Activated naive CD4-positive, alpha-beta T cell treated with anti-CD3 and anti-CD28 coated beads, Interleukin-2, amount 50 U/mL, for 72 hours (primary cell): ENCODE measurements around the gene DHDH. TPM values are rescaled to one million over a fixed set of nuclear protein-coding genes. Genes with fewer than 3 reads are reported as not detected.

Experiments used
- ATAC-seq, 2 donors: fragments of 150-1000 bp; cut with Tn5 transposase; 2 replicates each; pipeline ENCODE4 v1.10.0; 2021; ENCODE audit warnings: mild to moderate bottlenecking in 2 of 2, moderate library complexity in 2 of 2
- DNase-seq, 2 donors: peaks; one replicate each; pipeline ENCODE4 v3.0.0; 2021 to 2022; ENCODE audit warnings: low spot score in 2 of 2
- H3K27ac Mint-ChIP-seq, 2 donors: one replicate each; pipeline ENCODE4 v1.8.0; 2022; ENCODE audit warnings: mild to moderate bottlenecking in 2 of 2, mixed read lengths in 2 of 2
- H3K36me3 Mint-ChIP-seq, 2 donors: one replicate each; pipeline ENCODE4 v1.8.0; 2022; ENCODE audit warnings: mixed read lengths in 2 of 2
- H3K9me3 Mint-ChIP-seq, 2 donors: one replicate each; pipeline ENCODE4 v1.8.0; 2022; ENCODE audit warnings: mixed read lengths in 2 of 2
- total RNA-seq, 2 donors: library from RNA; stranded (reverse); gene quantifications; one replicate each; pipeline ENCODE4 v1.2.3, GENCODE V29; 2022

DHDH gene
- total RNA-seq, 2 donors from 2014 or later, result 2.2 to 7.4 TPM

- no peaks in the 10 kb centered on the region for H3K9me3 Mint-ChIP-seq
- no peak for DNase-seq
- H3K27ac Mint-ChIP-seq, result no peak overlapping the region
- H3K36me3 Mint-ChIP-seq, result no peaks in the 10 kb centered on the region
- ATAC-seq, result no peak
Observed at GRCh38 chr19:48928164-48929025, 5.1 kb upstream of the DHDH start.

GRCh38 chr19:48934837-48935236 is 1.3 kb downstream of the DHDH start:
- Mint-ChIP-seq H3K9me3 (no peaks in the 10 kb centered on the region), H3K36me3 (no peaks in the 10 kb centered on the region), H3K27ac (no peak overlapping the region)
- ATAC-seq (no peak), DNase-seq (no peak)

GRCh38 chr19:48935864-48936263 is 2.4 kb downstream of the DHDH start:
- Mint-ChIP-seq H3K27ac (no peak overlapping the region), H3K36me3 (peaks cover 0 to 7% of the 10 kb centered on the region in 2 donors), H3K9me3 (peaks cover 0 to under 1% of the 10 kb centered on the region in 2 donors)
- no peak for DNase-seq
- ATAC-seq, result no peak

- no peak for ATAC-seq
- H3K9me3 Mint-ChIP-seq, result peaks cover 0 to 6% of the 10 kb centered on the region in 2 donors
- DNase-seq, result no peak
- H3K36me3 Mint-ChIP-seq, result peaks cover 0 to 13% of the 10 kb centered on the region in 2 donors
- H3K27ac Mint-ChIP-seq, result no peak overlapping the region
Observed at GRCh38 chr19:48938256-48938655, 4.8 kb downstream of the DHDH start.

GRCh38 chr19:48940902-48941301 is 7.4 kb downstream of the DHDH start:
- peaks cover 0 to 13% of the 10 kb centered on the region in 2 donors for H3K36me3 Mint-ChIP-seq
- no peak for DNase-seq
- H3K9me3 Mint-ChIP-seq, result peaks cover 0 to 6% of the 10 kb centered on the region in 2 donors
- no peak for ATAC-seq
- H3K27ac Mint-ChIP-seq, result no peak overlapping the region

GRCh38 chr19:48943081-48943480 is 9.6 kb downstream of the DHDH start:
- no peak for ATAC-seq
- Mint-ChIP-seq H3K27ac (no peak overlapping the region), H3K9me3 (peaks cover 0 to 6% of the 10 kb centered on the region in 2 donors), H3K36me3 (peaks cover 0 to 22% of the 10 kb centered on the region in 2 donors)
- no peak for DNase-seq

GRCh38 chr19:48945415-48945814 is 11.9 kb downstream of the DHDH start:
- DNase-seq, result no peak
- Mint-ChIP-seq H3K27ac (no peak overlapping the region), H3K36me3 (peaks cover 0 to 24% of the 10 kb centered on the region in 2 donors), H3K9me3 (peaks cover 0 to 6% of the 10 kb centered on the region in 2 donors)
- no peak for ATAC-seq

GRCh38 chr19:48945817-48946216 is 12.3 kb downstream of the DHDH start:
- ATAC-seq (no peak), DNase-seq (no peak)
- peaks cover 0 to 6% of the 10 kb centered on the region in 2 donors for H3K9me3 Mint-ChIP-seq
- no peak overlapping the region for H3K27ac Mint-ChIP-seq
- peaks cover 0 to 20% of the 10 kb centered on the region in 2 donors for H3K36me3 Mint-ChIP-seq

- Mint-ChIP-seq H3K36me3 (peaks cover 0 to 13% of the 10 kb centered on the region in 2 donors), H3K27ac (no peak overlapping the region), H3K9me3 (no peaks in the 10 kb centered on the region)
- ATAC-seq (no peak), DNase-seq (no peak)
Observed at GRCh38 chr19:48946463-48947257, 13.2 kb downstream of the DHDH start.

- H3K27ac Mint-ChIP-seq, result no peak overlapping the region
- H3K36me3 Mint-ChIP-seq, result peaks cover 0 to 13% of the 10 kb centered on the region in 2 donors
- H3K9me3 Mint-ChIP-seq, result no peaks in the 10 kb centered on the region
- DNase-seq (no peak), ATAC-seq (no peak)
Observed at GRCh38 chr19:48947258-48947542, 13.7 kb downstream of the DHDH start.

- DNase-seq (no peak), ATAC-seq (no peak)
- no peaks in the 10 kb centered on the region for H3K9me3 Mint-ChIP-seq
- peak overlapping the region in 1 of 2 donors; percentile 5 for H3K27ac Mint-ChIP-seq
- peaks cover 1 to 14% of the 10 kb centered on the region in 2 donors for H3K36me3 Mint-ChIP-seq
Observed at GRCh38 chr19:48950159-48950558, 16.7 kb downstream of the DHDH start.

GRCh38 chr19:48950830-48951519 is 17.5 kb downstream of the DHDH start:
- Mint-ChIP-seq H3K27ac (peak overlapping the region in 1 of 2 donors; percentile 5), H3K36me3 (peaks cover 10 to 22% of the 10 kb centered on the region in 2 donors), H3K9me3 (no peaks in the 10 kb centered on the region)
- DNase-seq, result no peak
- no peak for ATAC-seq

- Mint-ChIP-seq H3K27ac (peak overlapping the region in 1 of 2 donors; percentile 98), H3K36me3 (peaks cover 22 to 34% of the 10 kb centered on the region in 2 donors), H3K9me3 (no peaks in the 10 kb centered on the region)
- ATAC-seq (no peak), DNase-seq (no peak)
Observed at GRCh38 chr19:48953141-48953540, 19.6 kb downstream of the DHDH start.

- no peak for ATAC-seq
Observed at GRCh38 chr19:48953990-48954594, 20.6 kb downstream of the DHDH start.

GRCh38 chr19:48954595-48955307 is 21.3 kb downstream of the DHDH start, which contains the start of gene BAX:
Gene BAX, plus strand, starts transcription at chr19:48954875. Its CDS starts 54 bp downstream, at chr19:48954929.
- Mint-ChIP-seq H3K9me3 (no peaks in the 10 kb centered on the region), H3K27ac (peak within 1 kb of the TSS; percentile 96 to 98), H3K36me3 (peaks cover 22 to 37% of the 10 kb centered on the region in 2 donors)
- ATAC-seq (peak; percentile 87 to 91), DNase-seq (peak; percentile 98)

More at GRCh38 chr19:48953990-48954594, 20.6 kb downstream of the DHDH start:
- Mint-ChIP-seq H3K36me3 (peaks cover 22 to 37% of the 10 kb centered on the region in 2 donors), H3K27ac (peak overlapping the region; percentile 91 to 98), H3K9me3 (no peaks in the 10 kb centered on the region)
- DNase-seq, result no peak
